HG03439 (cell line): ENCODE data around the gene IL20RB.
"Not testable (repeated sequence)": the region's sequence is repeated elsewhere in the genome, so short reads cannot be mapped to it uniquely, and the experiment has no call there.

ENCODE experiments used
- ATAC-seq: cut with Tn5 transposase; IDR thresholded peaks from one replicate; pipeline ENCODE4 v1.9.1; 2021; ENCODE audit warnings: mild to moderate bottlenecking, moderate library complexity; ENCODE audit not compliant: unreplicated experiment

IL20RB gene

DNA sequence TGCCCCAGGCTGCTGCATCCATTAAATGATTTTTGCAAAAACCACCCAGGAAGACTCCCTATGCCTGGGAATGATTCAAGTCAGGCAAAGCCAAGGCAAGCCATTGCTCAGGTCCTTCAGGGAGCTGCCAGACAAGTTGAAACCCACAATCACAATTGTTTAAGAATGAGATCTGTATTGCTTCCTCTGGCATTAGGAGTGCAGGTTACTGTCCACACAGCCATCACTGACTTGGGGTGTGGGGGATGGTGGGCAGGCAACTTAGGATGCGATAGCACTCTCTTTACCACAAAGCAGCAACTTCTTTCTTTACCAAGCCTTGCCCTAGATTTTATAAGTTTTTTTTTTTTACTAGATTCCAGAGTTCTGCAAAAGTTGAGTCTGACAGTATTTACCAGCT lies 15.0 kb upstream of the IL20RB start:
- no peak for ATAC-seq

DNA sequence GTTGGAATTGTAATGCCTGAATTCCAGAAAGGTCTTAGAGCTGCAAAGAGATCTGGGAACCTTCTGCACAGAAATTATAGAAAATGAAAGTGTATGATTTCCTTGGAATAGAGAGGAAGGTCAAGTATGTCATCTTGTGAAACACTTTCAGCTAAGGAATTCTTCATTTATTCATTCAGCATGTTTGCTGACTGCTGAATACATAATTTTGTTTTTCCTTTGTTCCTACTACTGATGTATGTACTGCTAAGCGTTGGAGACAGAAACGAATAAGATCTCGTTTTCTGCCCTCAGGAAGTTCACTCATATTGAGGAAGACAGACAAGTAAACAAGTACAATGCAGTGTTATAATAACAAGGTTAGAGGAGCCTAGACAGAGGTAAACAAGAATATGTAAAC lies 14.3 kb upstream of the IL20RB start:
- ATAC-seq: no peak

DNA sequence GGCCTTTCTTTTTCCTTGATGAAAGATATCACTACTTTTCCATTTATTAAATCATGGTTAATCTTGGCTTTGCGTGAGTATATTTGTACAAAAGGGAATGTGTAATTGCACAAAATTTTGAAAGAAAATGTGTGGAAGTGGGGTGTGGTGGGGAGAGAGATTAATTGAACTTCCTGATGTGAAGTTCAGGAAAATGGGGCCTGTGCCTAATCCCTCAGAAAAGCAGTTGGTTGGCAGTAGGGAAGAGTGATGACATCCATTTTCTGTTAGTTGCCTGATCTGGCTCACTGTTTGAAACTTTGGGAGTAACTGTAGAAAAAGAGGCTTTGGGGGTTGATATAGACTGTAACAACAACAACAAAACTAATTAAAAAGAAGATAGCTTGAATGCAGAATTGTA lies 10.8 kb upstream of the IL20RB start:
- no peak for ATAC-seq

DNA sequence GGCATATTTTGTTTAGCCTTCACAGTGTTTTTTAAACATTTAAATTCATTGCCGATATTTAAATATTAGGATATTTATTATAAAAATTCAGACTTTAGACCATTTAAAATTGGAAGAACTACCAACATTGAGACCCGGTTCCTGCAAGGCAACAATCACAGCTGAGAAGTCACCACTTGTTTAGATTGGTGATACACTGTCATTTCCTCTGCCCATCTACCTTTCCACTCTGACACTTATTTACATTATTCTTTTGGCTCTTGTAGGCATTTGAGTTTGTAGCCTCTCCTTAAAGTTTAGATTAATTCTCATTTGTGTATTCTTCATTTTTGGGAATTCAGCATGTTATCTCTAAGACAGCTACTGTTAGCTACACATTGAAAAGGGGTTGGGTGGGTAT lies 10.3 kb upstream of the IL20RB start:
- no peak for ATAC-seq

DNA sequence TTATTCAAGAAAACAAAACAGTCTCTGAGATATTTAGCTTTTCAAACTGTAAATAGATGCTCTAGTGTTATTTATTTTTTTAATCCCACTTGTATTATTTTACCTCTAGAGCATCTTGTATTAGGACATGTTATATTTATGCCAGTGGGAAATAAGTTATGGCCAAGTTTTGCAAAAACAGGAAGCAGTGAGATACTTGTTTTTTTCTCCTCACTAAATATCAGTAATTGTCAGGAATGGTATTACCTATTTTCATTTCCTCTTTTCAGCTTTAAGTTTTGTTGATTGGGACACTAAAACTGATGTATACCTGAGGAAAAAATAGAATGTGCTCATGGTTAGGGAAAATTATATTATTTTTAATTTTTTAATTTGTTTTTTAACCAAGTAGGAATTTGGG lies 8.6 kb upstream of the IL20RB start:
- no peak for ATAC-seq

DNA sequence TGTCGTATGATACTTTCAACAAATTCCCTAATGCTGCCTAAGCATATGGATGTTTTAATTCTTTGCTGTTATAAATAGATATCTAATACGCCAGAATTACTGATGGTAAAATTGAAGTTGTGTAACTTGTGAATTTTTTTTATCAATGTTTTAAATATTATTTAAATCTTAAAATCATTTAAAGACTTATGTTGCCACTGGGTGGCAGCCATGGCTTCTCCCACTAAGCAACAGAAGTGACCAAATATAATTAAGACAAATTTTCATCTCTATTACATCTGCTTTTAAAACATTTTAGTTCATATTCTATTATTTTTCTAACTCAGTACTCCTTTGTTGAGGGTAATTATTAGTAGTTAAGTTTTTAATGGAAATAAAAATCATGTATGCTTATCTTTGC lies 8.1 kb upstream of the IL20RB start:
- ATAC-seq: no peak

DNA sequence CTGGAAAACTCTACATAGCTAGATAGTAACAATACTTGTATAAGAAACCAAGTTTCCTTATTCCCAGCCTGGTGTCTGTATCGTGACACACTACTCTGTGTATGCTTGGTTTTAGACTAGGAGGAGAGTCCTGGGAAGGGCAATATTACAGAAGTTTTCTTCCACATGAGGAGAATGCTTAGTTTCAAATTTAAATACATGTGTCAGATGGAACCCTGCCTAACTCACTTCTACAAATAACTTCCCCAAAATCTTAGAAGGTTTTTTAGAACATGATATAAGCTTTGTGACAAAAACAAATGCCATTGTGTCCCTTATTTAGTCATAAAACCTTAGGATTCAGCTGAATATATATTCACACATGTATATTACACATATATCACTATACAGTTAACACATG lies 7.2 kb upstream of the IL20RB start:
- no peak for ATAC-seq

DNA sequence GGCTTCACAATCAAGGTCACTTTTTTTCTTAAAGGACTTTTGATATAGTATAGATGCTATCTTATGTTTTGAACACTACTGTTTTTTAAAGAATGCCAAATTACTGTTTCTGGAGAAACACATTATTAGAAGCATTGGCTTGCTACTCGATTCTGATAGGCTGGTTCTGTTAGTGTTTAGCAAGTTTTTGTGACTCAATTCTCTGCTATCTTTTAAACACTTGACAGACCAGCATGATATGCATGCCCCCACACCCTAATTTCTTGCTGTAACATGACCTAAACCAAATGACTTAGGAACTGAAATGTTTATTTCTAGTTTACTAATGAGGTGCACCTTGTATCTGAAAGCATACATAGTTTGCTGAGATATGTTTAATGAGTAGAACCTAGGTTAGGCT lies 5.5 kb upstream of the IL20RB start:
- ATAC-seq: no peak

DNA sequence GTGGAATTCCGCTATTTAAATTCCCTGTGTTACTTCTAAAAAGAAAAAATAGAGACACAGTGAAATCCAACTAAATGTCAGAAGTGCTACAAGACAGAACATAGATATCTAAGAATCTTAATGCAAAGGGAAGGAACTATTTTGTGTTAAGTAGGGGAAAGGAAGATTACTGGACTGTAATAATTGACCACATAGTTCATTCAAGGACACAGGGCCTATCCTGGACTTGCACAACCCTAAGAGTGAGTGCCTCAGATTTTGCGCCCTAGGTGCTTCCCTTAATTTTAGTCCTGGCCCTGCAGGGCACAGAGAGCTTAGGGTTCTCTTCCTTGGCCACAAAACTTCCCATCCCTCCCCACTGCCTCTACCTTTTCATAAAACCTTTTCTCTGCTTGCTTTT lies 3.5 kb upstream of the IL20RB start:
- ATAC-seq: no peak

DNA sequence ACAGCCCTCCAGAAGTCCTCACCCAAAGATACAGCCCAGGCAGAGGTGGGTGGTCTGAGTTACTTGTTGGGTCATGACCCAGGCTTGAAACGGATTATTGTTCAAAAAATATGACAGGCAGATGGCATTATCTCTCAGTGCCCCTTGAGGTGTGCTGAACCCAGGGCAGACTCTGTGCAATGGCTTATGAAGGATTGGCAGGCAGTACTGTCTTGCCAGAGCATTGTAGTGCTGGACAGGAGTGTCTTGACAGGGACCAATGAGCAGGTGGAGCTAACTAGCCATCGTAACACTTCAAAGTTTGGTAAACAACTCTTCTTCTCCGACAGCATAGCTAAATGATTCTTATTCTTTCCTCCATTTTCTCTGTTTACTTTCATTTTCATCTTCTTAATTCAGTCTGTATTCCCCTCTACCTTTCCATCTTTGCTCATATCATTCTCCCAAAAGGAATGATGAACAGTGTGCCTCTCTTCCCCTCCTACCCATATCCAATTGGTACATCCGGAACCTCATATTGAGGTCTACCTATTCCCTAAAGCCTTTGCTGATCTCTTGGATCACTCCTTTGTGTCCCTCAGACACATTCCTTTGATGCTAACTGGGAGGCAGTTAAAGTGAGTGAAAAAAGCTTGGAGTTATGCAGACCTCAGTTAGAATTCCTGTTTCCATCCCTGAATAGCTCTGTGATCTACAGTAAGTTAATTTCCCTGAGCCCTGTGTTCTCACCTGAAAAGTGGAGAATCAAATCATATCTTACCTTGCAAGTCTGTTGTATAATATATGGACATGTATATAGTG lies 2.6 kb upstream of the IL20RB start:
- no peak for ATAC-seq

DNA sequence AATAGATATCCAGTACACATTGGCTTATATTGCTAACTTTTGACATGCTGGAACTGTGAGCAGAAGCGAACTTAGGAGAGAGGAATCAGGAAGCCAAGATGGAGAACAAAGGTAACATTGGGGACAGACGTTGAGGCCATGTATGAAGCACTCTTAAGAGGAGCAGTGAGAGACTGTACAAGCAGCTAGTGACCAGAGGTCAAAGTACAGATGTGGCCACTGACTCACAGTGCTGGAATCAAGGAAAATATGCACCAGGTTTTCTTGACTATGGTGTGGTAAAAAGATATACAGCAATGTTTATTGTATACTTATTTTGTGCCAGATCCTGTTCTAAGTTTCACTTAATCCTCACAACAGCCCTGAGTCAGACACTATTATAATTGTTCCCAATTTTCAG lies 2.0 kb upstream of the IL20RB start:
- ATAC-seq: no peak

DNA sequence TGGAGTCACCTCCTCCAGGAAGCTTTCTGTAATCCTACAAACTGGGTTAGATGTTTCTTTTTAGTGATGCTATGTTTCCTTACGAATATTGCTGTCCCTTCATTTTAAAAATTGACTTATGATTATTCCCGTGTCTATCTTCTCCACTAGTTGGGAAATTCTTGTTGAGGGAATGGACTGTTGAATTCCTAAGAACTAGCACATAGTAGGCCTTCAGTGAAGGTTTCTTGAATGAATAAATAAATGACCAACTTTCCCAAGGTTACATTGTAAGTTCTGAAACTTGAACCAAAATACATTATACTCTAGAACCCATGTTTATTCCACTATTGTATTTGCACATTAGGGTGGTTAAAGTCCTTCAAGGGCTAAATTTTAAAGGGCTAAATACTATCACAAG lies 812 bp upstream of the IL20RB start:
- no peak for ATAC-seq

DNA sequence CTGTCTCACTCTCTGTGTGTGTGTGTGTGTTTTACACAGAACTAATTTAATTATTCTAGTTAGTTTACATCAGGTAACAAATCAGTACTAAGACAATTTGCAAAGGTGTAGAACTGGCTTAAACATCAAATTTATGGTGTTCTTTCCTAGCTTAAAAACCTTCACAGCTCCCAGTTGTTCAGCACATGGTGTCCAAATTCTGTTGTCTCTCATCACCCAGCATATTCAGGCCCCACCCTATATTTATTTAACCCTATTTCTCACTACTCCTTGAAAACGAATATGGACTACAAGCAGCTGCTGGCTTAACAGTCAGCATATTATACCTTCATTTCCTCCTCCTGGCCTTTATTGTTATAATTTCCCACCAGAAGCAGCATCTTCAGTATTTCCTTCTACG lies 1.2 kb downstream of the IL20RB start:
- no peak for ATAC-seq

DNA sequence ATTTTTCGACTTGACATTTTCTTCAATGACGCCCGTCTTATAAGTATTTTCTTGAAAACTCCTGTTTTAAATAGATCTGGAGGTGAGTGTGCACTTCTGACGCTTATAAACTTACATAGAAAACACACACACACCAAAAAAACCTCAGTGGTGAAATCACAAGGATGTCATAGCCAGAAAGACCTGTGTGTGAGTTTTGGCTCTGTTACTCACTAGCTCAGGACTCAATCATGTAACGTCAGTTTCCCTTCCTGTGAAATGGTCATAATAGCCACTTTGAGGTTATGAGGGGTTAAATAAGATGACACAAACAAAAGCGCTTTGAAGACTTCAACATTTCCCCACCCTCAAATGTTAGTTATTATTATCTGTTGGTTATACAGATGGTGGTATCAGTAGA lies 1.8 kb downstream of the IL20RB start:
- ATAC-seq: no peak

DNA sequence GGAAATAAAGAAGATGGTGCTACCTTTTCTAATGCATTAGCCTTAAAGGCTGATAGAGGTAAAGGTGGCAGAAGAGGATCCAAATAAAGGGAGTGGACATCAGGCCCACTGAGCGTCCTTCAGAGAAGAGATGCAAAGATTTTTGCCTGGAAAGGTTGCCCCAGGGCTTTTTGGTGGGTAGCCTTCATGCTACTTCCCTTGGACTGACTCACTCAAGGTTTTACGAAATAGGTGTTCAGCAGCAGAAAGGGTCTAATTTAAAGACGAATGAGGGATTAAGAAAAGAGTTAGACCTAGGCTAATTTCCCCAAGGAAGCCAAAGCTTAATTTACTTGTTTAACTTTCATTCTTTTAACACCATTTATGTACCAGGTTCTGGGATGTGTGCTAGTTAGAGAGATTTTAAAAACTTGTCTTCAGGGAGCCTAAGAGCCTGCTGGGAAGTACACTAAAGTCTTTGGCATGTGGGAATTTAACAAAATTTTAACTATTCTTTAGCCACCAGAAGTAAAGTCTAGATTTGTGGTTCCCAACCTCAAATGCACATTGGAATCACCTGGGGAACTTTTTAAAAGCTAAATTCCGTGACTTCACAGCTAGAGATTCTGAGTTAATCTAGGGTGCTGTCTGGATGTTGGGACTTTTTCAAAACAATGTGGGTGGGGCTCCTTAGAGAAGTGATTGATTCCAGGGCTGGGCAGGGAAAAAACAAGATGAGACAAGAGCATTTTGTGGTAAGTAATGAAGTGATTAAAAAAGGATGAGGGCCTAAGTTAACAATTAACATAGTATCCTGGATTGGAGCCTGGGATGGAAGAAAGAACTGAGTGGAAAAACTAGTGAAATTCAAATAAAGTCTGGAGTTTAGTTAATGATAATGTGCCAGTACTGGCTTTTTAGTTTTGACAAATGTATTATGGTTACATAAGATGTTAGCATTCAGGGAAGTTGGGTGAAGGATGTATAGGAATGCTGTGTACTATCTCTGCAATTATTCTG lies 3.4 kb downstream of the IL20RB start:
- no peak for ATAC-seq

DNA sequence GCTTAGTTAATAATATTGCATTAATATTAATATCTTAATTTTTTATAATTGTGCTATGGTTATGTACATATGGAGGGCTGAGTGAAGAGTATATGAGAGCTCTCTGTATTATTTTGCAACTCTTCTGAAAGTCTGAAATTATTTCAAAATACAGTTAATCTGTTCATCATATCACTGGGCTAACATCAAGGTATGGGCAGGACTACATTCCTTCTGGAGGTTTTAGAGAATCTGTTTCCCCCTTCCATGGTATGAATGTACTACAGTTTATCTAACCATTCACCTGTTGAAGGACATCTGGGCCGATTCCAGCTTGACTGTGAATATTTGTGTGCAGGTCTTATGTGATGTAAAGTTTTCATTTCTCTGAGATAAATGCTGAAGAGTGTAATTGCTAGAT lies 5.1 kb downstream of the IL20RB start:
- no peak for ATAC-seq

DNA sequence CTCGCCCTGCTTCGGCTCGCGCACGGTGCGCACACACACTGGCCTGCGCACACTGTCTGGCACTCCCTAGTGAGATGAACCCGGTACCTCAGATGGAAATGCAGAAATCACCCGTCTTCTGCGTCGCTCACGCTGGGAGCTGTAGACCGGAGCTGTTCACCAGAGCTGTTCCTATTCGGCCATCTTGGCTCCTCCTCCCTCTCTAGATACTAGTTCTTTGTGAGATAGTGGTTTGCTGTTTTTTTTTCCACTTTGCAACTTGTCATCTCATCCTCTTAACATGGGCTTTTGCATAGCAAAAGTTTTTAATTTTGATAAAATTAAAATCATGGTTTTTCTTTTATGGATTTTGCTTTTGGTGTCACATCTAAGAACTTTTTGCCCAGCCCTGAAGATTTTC lies 11.8 kb downstream of the IL20RB start:
- ATAC-seq: not testable (repeated sequence)

DNA sequence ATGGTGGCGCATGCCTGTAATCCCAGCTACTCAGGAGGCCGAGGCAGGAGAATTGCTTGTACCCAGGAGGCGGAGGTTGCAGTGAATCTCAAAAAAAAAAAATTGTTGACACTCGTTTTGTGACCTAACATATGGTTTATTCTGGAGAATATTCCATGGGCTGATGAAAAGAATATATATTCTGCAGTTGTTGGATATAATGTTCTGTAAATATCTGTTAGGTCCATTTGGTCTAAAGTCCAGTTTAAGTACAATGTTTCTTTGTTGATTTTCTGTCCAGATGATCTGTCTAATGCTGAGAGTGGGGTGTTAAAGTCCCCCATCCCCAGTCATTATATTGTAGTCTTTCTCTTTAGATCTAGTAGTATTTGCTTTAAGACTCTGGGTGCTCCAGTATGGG lies 15.6 kb downstream of the IL20RB start:
- no peak for ATAC-seq

DNA sequence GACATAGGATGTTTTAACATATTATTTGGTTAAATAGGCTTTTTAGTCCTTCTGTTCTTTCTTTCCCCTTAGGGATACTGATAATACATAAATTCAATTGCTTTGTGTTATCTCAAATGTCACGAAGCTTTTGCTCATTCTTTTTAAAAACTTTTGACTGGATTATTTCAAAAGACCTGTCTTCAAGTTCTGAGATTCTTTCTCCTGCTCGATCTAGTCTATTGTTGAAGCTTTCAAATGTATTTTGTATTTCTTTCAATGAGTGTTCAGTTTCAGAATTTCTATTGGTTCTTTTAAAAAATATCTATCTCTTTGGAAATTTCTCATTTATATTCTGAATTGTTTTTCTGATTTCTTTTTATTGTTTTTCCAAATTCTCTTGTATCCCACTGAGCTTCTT lies 16.9 kb downstream of the IL20RB start:
- ATAC-seq: no peak

DNA sequence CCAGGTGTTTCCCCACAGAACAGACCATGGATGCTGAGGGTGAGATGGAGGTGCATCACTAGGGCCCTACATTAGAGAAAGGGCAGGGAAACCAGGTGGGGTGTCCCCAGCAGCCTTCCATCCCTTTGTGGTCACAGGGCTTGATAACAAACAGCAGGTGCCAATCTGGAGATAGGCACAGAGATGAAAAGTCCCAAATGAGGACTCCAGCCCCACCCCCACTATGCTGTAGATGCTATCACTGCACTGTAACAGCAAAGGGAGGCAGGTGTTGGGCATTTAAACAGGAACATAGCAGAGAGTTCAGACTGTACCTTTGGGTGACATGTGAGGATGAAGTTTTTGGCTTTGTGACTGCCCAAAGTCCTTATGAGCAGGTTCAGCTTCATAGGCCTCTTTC lies 21.4 kb downstream of the IL20RB start:
- no peak for ATAC-seq

DNA sequence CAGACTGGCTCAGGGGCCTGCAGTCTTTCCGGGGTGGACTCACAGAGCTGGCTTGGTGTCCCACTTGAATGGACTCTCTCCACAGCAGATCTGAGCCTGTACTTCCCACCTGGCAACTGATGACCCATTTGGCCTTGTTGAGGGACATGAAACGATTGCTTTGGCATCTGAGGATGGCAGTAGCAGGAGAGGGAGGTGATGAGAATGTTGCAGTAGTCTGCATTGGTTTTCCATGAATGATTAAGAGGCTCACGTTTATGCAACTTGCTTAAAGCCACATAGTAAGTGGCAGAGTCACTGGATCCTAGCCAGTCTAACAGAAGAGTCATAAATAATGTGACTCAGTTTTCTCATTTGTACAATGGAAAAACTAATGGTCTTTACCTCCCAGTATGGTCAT lies 21.9 kb downstream of the IL20RB start:
- no peak for ATAC-seq

DNA sequence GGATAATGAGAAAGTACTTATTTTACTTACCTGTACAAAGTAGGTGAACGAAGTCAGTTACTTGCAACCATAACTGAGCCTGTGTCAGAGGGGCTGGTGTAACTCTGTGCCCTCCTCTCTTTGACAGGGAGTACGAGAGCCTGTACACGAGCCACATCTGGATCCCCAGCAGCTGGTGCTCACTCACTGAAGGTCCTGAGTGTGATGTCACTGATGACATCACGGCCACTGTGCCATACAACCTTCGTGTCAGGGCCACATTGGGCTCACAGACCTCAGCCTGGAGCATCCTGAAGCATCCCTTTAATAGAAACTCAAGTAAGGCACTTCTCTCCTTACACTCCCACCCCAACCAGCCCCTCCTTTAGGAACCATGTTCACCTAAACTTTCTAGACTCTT lies 24.2 kb downstream of the IL20RB start:
- no peak for ATAC-seq
